ENCODE results near the gene NLRP9.
"Not testable (repeated sequence)": the region's sequence is repeated elsewhere in the genome, so short reads cannot be mapped to it uniquely, and the experiment has no call there.

NLRP9 gene

GRCh38 chr19:55738302-55738701 is at the start of gene NLRP9:
NLRP9 (minus strand) TSS chr19:55738402; CDS start chr19:55738374, 28 bp downstream.
- DNase-seq, result no peak

GRCh38 chr19:55781112-55781511 is 42.9 kb upstream of the NLRP9 start:
- DNase-seq, result no peak

GRCh38 chr19:55778331-55778730 is 40.1 kb upstream of the NLRP9 start:
- no peak for DNase-seq

- DNase-seq, result no peak
Measured at GRCh38 chr19:55777528-55777927, 39.3 kb upstream of the NLRP9 start.

- DNase-seq, result not testable (repeated sequence)
Measured at GRCh38 chr19:55769632-55770031, 31.4 kb upstream of the NLRP9 start.

- not testable (repeated sequence) for DNase-seq
Measured at GRCh38 chr19:55768818-55769217, 30.6 kb upstream of the NLRP9 start, which contains the start of gene RFPL4AL1. RFPL4AL1 (plus strand) TSS chr19:55769118; CDS start chr19:55771805, 2,687 bp downstream.

- DNase-seq, result no peak
Measured at GRCh38 chr19:55766466-55766865, 28.3 kb upstream of the NLRP9 start.

GRCh38 chr19:55758797-55759196 is 20.6 kb upstream of the NLRP9 start, which contains the start of gene RFPL4A:
RFPL4A (plus strand) TSS chr19:55759097; CDS start chr19:55761801, 2,704 bp downstream.
- not testable (repeated sequence) for DNase-seq

- not testable (repeated sequence) for DNase-seq
Measured at GRCh38 chr19:55756808-55757207, 18.6 kb upstream of the NLRP9 start.

GRCh38 chr19:55753401-55753800 is 15.2 kb upstream of the NLRP9 start:
- DNase-seq, result no peak

GRCh38 chr19:55750715-55751114 is 12.5 kb upstream of the NLRP9 start:
- DNase-seq, result no peak

- DNase-seq, result not testable (repeated sequence)
Measured at GRCh38 chr19:55730378-55730777, 7.8 kb downstream of the NLRP9 start.

GRCh38 chr19:55723491-55723890 is 14.7 kb downstream of the NLRP9 start:
- no peak for DNase-seq

GRCh38 chr19:55720801-55721200 is 17.4 kb downstream of the NLRP9 start:
- no peak for DNase-seq

GRCh38 chr19:55720214-55720746 is 17.9 kb downstream of the NLRP9 start:
- DNase-seq, result no peak

- DNase-seq, result not testable (repeated sequence)
Measured at GRCh38 chr19:55717879-55718711, 20.1 kb downstream of the NLRP9 start.

GRCh38 chr19:55717251-55717650 is 21.0 kb downstream of the NLRP9 start:
- DNase-seq, result no peak

GRCh38 chr19:55716531-55716930 is 21.7 kb downstream of the NLRP9 start:
- no peak for DNase-seq

GRCh38 chr19:55712804-55713631 is 25.2 kb downstream of the NLRP9 start:
- DNase-seq, result no peak

GRCh38 chr19:55711719-55712118 is 26.5 kb downstream of the NLRP9 start:
- DNase-seq, result no peak

GRCh38 chr19:55705972-55706371 is 32.2 kb downstream of the NLRP9 start:
- no peak for DNase-seq

GRCh38 chr19:55704494-55705245 is 33.5 kb downstream of the NLRP9 start:
- DNase-seq, result no peak

Data from HCEC 1CT (cell line).